HG03175 (cell line): Measurements from ENCODE around the gene RNF220.
"Not testable (repeated sequence)": the region's sequence is repeated elsewhere in the genome, so short reads cannot be mapped to it uniquely, and the experiment has no call there.

Experiments
- ATAC-seq: cut with Tn5 transposase; IDR thresholded peaks from one replicate; pipeline ENCODE4 v1.9.1; 2021; ENCODE audit warnings: mild to moderate bottlenecking, moderate library complexity; ENCODE audit not compliant: unreplicated experiment

The RNF220 gene

DNA sequence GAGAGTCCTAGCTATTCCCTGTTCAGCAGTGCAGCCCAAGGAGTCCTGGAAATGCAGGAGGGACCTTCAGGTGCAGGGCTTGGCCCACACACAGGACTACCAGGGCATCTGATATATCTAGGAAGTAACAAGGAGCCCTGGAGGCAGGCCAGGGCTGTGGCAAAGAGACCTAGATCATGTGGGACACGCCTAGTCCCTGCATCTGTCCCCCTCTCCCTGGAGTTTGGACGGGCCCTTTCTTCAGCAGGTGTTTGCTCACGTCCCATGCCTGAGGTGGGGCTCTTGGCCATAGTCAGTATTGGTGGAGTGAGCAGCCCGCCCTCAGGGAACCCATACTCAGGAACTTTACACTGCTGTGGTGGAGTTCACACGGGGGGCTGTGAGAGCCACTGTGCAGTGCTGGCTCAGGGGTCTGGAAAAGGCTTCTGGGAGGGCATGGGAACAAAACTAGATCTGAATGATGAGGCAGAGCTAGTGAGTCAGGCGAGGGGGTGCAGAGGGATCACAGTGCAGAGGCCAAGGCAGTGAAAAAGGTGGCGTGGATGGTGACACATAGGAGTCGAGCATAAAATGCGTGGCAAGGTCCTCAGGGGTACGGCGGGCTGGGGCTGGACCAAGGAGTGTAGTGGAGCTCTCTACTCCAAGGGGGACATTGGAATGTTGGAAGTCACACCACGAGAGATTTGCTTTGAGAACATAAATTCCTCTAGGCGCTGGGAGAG lies 243.6 kb downstream of the RNF220 start:
- ATAC-seq = no peak

DNA sequence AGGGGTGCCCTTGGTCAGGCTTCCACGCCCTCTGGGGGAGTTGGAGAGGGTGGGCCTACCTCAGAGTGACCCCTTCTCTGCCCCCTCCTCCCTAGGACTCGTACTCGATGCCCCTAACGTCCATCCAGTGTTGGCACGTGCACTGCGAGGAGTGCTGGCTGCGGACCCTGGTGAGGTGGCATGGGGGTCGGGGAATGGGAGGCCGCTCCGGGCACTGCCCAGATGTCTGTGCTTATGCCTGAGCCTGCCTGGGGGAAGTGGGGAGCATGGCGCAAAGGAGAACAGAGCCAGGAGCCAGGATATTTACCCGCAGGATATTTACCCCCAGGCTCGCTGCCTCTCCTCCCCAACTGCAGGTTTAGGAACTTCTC lies 244.7 kb downstream of the RNF220 start:
- ATAC-seq = no peak

- no peak for ATAC-seq
Observed at GRCh38 chr1:44650159-44650831, 245.2 kb downstream of the RNF220 start.

GRCh38 chr1:44651069-44651468 lies 246.0 kb downstream of the RNF220 start:
- ATAC-seq = no peak

GRCh38 chr1:44652445-44653106 lies 247.5 kb downstream of the RNF220 start:
- no peak for ATAC-seq

DNA sequence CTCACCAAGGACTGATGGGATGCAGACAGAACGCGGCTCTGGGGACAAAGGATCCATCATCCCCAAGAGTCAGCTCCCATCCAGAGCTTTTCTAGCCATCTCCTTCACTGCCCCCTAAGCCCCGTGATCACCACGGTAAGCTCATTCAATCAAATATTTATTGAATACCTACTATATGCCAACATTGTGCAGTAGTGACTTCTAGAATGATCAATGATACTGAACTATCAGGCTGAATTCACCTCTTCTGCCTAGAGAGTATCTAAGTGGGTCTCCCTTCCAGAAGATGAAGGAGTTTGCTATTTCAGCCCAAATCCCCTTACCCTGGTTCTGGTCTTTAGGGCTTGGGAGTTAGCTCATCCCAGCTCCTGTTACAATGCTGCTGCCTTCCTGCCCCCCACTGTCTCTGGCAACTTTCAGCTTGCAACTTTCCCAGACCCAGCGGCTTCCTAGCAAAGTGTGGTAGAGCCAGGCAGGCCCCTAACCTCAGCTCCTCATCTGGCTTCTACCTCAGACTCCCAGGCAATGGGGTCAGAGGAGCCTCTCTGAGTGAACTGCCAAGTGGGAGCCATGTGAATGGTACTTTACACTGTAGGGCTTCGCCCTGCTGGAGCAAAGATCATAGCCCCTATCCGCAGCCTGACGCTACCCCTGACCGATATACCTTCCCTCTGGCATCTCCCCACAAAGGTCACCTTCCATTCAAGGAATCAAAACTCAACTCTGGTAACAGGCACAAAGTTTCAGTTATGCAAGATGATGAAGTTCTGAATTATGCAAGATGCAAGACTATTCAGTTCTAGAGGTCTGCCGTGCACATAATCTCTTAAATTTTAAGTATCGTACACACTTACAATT lies 248.3 kb downstream of the RNF220 start:
- no peak for ATAC-seq

DNA sequence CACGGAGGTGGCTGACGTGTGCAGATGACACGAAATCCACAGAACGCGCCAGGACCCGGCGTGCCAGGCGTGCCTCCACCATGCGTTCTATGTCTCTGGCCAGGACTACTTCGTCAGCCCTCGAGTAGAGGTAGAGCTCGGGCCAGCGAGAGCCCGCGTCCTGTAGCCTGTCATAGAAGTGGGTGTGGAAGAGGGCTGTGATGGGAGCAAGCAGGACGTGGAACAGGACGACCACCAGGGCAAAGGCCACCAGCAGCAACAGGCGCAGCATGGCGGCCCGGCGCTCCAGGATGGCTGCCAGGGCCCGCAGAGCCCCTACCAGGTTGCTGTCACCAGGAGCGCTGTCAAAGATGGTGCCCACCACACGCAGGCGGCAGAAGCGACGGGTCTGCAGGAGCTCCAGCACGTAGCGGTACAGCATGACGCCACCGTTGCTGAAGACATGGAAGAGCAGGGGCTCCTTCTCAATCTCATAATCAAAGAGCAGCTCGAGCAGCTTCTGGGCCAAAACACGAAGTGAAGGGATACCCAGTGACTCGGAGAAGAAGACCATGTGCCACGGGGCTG lies 249.6 kb downstream of the RNF220 start:
- ATAC-seq = no peak

DNA sequence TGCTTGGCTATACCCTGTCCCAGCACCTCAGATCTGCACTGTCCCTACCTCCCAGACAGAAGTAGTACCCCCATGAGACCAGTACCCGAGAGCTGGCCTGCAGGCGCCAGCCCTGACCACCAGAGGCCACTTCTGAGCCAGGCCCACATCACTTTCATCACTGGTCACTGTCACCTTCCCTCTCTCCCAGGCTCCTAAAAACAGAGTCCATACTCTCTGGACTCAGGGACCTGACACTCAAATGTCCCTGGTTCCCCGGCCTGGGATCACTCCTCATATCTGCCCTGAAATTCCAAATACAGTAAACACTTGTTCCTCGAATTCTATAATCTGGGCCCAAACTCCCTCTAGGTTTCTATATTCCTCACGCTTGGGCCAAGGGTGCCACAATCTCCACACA lies 250.6 kb downstream of the RNF220 start:
- no peak for ATAC-seq

GRCh38 chr1:44659566-44659965 lies 254.5 kb downstream of the RNF220 start:
- ATAC-seq = no peak

DNA sequence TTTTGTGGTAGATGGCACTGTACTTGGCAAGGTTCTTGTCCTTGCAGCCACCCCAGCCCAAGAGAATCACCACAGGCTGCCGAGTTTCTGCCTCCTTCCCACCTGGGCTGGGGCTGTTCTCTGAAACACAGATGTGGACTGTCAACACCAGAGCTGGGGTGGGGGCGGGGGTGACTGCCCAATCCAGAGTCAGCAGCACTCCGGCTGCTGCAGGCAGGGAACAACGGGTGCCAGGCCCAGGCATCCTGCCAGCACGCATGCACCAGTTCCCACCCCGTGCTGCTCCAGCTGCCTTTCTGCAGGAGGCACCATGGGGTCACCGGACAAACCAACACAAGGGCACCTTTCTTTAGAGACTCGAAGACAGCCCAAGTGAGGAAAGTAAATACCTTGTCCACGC lies 255.1 kb downstream of the RNF220 start:
- no peak for ATAC-seq

GRCh38 chr1:44661781-44662682 lies 257.0 kb downstream of the RNF220 start:
- ATAC-seq = no peak

- ATAC-seq = no peak
Observed at GRCh38 chr1:44662683-44663030, 257.6 kb downstream of the RNF220 start.

GRCh38 chr1:44663417-44663816 lies 258.4 kb downstream of the RNF220 start:
- no peak for ATAC-seq

DNA sequence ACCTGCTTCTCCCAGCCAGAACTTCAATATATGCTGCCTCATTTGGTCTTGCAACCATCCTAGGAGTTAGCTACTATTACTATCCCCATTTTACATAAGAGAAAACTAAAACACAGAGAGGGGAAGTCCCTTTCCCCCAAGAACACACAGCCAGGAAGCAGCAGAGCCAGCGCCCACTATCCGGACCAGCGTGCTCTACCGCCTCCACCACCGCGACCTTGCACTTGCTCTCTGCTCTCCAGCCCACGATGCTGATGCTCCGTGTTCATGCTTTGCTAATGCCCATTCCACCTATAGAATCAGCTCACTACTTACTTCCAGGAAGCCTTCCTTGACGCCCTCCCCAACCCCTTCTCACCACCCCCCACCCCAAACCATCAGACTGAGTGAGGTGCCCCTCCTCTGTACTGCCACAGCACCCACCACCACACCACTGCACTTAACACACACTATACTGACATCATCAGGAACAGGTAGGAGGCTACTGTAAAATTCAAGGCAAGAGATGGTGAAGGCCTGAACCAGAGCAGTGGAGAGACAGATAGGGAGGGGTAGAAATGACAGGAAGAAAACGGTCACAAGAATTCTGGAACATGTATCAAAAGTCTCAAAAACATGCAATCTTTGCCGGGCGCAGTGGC lies 259.8 kb downstream of the RNF220 start:
- no peak for ATAC-seq

DNA sequence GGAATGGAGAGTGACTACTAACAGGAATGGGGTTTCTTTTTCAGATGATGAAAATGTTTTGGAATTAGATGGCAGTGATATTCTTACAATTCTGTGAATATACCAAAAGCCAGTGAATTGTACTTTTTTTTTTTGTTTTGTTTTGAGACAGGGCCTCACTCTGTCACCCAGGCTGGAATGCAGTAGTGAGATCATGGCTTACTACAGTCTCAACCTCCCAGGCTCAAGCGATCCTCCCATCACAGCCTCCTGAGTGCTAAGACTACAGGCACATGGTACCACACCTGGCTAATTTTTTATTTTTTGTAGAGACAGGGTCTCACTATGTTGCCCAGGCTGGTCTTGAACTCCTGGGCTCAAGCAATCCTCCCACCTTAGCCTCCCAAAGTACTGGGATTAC lies 261.7 kb downstream of the RNF220 start:
- ATAC-seq = not testable (repeated sequence)

GRCh38 chr1:44670751-44671640 lies 265.9 kb downstream of the RNF220 start:
- ATAC-seq = no peak

GRCh38 chr1:44672254-44672955 lies 267.4 kb downstream of the RNF220 start:
- ATAC-seq = no peak
